Adrenal gland (tissue), 5 donors: Measurements from ENCODE around the gene HPSE2.

ENCODE experiments used
- CTCF ChIP-seq, 6 experiments: fragments of 450-650 bp in 4 of 6; fragments of 200-600 bp in 2 of 6; sonication (generic) in 1 of 6; IDR thresholded peaks; 1 replicate in 5 of 6; 2 replicates in 1 of 6; pipeline versions ENCODE4 v1.5.1 to v1.8.0; 2016 to 2021; ENCODE audit warnings: antibody characterized with exemption in 6 of 6, mild to moderate bottlenecking in 2 of 6, moderate library complexity in 1 of 6
- POLR2A ChIP-seq, 2 donors: fragments of 450-650 bp; IDR thresholded peaks; one replicate each; pipeline ENCODE4 v1.6.1; 2017; ENCODE audit warnings: antibody characterized with exemption in 2 of 2, mild to moderate bottlenecking in 2 of 2, moderate library complexity in 1 of 2
- donor health status: DM: no; HTN: no; CAD: no.

- no peak for TF ChIP-seq CTCF (IDR thresholded peaks at IDR 0.05)
- TF ChIP-seq POLR2A (IDR thresholded peaks at IDR 0.05), result no peak
Observed at GRCh38 chr10:98602224-98602623, 633.4 kb downstream of the HPSE2 start.
